GM12865 (cell line): ENCODE measurements around the gene ZBTB46.

ENCODE experiments used
- DNase-seq: peaks from one replicate; pipeline ENCODE4 v3.0.0; 2010; ENCODE audit warnings: low read depth
- H3K4me3 ChIP-seq: 2 replicates; pipeline ENCODE4 v1.5.1; 2011; ENCODE audit warnings: mild to moderate bottlenecking, low read depth, low read length, control low read depth
- TF ChIP-seq, protein P1 (sequence below): IDR thresholded peaks from 2 replicates; pipeline ENCODE4 v1.5.1; 2011; ENCODE audit warnings: low read length, control low read depth, low read depth, inconsistent platforms; ENCODE audit not compliant: insufficient read depth; ENCODE audit errors: missing control alignments

Gene ZBTB46

GRCh38 chr20:63744158-63744557 lies 86.9 kb downstream of the ZBTB46 start:
- TF ChIP-seq, protein P1, sequence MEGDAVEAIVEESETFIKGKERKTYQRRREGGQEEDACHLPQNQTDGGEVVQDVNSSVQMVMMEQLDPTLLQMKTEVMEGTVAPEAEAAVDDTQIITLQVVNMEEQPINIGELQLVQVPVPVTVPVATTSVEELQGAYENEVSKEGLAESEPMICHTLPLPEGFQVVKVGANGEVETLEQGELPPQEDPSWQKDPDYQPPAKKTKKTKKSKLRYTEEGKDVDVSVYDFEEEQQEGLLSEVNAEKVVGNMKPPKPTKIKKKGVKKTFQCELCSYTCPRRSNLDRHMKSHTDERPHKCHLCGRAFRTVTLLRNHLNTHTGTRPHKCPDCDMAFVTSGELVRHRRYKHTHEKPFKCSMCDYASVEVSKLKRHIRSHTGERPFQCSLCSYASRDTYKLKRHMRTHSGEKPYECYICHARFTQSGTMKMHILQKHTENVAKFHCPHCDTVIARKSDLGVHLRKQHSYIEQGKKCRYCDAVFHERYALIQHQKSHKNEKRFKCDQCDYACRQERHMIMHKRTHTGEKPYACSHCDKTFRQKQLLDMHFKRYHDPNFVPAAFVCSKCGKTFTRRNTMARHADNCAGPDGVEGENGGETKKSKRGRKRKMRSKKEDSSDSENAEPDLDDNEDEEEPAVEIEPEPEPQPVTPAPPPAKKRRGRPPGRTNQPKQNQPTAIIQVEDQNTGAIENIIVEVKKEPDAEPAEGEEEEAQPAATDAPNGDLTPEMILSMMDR, result no peak

GRCh38 chr20:63743210-63743970 lies 87.7 kb downstream of the ZBTB46 start:
- TF ChIP-seq, protein P1, result no peak
- H3K4me3 ChIP-seq, result no peak overlapping the region
- DNase-seq, result no peak

More at GRCh38 chr20:63744158-63744557, 86.9 kb downstream of the ZBTB46 start:
- H3K4me3 ChIP-seq, result no peak overlapping the region
- DNase-seq, result no peak

- no peak for DNase-seq
- TF ChIP-seq, protein P1, result no peak
- no peak overlapping the region for H3K4me3 ChIP-seq
These were observed 88.6 kb downstream of the ZBTB46 start for GRCh38 chr20:63742381-63743024.

GRCh38 chr20:63741676-63742380 lies 89.2 kb downstream of the ZBTB46 start:
- H3K4me3 ChIP-seq, result no peak overlapping the region
- TF ChIP-seq, protein P1, result no peak
- DNase-seq, result no peak

DNA sequence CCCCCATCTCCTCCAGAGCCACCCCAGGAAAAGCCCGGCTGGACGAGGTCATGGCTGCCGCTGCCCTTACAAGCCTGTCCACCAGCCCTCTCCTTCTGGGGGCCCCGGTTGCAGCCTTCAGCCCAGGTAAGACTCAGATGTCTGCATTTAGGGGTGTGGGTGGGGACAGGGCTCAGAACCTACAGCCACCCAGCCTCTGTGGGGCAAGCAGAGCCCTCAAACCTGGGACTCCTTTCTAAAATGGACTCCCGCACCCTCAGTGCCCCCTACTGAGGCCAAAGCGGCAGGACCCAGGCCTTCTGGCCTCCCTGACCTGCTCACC lies 89.7 kb downstream of the ZBTB46 start:
- H3K4me3 ChIP-seq, result no peak overlapping the region
- no peak for DNase-seq
- TF ChIP-seq, protein P1, result no peak

DNA sequence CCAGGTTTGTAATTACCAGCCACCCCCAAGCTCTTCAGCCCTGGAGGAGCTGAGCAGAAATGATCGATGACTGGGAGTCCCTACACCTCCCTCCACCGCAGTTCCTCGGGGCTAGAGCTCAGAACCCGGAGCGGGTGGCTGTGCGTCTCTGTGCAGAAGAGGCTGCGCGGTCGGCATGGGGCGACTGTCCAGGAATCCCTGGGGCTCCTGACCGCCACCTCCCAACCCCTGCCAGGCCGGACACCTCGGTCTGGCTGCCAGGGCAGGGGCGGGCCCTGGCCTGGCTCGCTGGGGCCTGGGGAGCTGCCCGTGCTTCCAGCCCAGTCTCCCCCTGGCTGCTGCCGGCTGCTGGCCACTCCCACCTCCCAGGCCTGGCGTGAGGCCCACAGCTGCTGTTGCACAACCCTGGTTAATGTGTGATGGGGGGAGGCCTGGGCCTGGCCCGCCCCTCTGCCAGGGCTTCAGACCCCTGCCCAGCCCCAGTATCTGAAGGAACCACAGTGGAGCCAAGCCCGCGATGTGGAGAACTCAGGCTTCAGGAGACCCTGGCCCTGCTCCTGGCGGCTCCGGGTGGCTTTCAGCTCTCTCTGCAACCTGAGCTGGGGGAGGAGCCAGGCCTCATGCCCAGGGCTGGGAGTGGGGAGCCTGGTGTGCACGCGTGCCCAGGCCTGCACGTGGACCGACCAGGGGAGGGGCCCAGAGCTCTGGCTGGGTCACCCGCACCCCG lies 90.3 kb downstream of the ZBTB46 start:
- TF ChIP-seq, protein P1, result no peak
- H3K4me3 ChIP-seq, result peak overlapping the region; percentile 63
- peak; percentile 49 for DNase-seq
